ENCODE results near the gene TMEM150B.
A peak's percentile ranks its signal among the peaks of the same experiment; 100 is the strongest.

The TMEM150B gene

DNA sequence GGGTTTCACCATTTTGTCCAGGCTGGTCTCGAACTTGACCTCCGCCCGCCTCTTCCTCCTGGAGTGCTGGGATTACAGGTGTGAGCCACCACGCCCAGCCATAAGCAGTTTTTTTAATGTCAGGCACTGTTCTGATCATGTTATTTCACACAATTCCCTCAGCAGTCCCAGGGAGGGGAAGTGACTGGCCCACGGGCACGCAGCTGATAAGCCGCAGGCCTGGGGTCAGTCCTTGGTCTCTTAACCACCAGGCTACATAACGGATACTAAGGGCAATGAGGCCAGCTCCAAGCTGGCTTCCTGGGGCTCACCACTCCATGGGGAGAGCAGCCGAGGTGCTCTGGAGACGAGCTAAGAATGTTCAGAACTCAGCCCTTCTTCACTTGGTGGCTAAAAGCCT is 27.9 kb downstream of the TMEM150B start:
- no peak overlapping the region for H3K4me3 ChIP-seq (ENCODE audit: low read length)

DNA sequence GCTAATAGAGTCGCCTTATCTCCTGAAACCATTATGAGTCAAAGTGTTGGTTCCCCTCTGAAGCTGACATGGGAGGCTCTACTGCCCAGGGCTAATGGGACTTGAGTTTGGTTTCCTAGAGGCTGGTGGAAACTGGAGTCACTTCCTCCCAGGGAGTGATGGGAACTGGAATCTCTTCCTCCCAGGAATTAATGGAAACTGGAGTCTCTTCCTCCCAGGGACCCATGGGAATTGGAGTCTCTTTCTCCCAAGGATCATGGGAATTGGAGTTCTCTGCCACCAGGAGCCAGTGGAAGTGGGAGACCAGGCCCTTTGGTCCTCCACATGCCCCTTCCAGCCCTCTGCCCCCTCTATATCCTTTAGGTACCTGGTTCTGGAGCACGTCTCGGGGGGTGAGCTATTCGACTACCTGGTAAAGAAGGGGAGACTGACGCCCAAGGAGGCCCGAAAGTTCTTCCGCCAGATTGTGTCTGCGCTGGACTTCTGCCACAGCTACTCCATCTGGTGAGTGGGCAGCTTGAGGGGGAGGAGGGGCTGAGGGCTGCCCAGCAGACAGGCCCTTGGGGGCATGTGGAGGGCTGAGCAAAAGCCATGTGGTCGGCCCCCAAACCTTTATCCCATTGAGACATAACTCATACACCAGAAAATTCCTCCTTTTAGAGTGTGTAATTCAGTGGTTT is 35.9 kb downstream of the TMEM150B start:
- H3K4me3 ChIP-seq (ENCODE audit: low read length): no peak overlapping the region
- no peak for TF ChIP-seq ZNF274 (IDR thresholded peaks at IDR 0.05; ENCODE audit: low read depth, low read length)

More for the DNA sequence above, 27.9 kb downstream of the TMEM150B start:
- TF ChIP-seq ZNF274 (IDR thresholded peaks at IDR 0.05; ENCODE audit: low read depth, low read length): no peak

DNA sequence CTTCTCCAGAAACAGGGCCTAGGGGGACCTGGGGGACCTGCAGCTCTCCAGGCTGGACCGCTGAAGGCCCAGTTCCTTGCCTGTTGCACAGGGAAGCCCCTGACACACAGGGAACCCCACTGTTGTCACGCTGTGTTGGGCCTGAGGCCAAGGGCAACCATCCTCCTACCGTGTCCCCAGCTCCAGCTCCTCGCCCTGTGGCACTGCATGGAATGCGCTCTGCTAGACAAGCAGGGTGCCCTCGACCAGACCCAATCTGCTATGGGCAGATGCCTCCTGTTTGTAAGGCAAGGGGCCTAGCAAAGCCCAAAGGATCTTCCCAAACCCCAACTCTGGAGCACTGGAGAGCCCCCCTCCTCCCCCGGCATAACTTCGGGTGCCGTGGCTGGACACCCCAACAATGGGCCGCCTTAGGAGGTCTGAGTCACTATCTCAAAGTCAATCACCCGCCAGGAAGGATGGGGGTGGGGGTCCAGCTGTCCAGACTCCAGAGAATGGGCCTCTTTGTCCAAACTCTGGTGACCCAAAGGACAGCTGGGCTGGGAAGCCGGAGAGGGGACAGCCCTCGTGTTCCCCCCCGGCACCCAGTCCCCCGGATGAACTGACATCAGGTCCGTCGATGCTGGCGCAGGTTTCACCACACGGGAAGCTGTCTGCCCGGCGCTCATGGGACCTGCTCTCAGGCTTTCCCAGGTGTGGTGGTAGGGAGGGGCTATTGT is 37.6 kb downstream of the TMEM150B start:
- no peak overlapping the region for H3K4me3 ChIP-seq (ENCODE audit: low read length)
- no peak for TF ChIP-seq ZNF274 (IDR thresholded peaks at IDR 0.05; ENCODE audit: low read depth, low read length)

DNA sequence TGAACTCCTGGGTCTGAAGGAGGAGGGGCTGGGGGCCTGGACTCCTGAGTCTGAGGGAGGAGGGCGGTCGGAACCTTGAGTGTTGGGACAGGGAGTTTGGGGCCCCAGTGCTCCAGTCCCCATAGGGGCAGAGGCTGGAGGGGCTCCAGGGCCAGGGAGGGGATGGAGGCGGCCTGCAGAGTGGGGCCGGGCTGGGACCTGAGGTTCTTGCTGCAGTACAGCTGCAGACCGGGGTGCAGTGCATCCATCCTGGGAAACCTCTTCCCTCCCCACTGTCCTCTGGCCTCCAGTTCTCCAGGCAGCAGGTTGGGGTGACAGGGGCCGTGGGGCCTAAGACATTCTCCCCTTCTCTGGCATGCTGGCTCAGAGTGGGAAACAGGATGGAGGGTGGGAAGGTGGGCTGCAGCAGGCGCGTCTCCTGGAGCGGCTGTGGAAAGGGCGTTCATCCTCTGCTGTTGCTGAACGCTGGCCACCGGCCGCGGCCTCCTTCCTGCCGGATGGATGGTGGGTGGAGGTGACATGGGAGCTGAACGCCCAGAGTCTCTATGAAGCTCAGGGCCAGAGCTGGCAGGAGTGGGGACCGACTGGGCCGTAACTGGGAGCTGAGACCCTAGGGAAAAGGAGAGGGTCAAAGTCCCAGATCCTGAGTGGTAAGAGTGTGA is 39.8 kb downstream of the TMEM150B start:
- TF ChIP-seq ZNF274 (IDR thresholded peaks at IDR 0.05; ENCODE audit: low read depth, low read length): no peak
- no peak overlapping the region for H3K4me3 ChIP-seq (ENCODE audit: low read length)

DNA sequence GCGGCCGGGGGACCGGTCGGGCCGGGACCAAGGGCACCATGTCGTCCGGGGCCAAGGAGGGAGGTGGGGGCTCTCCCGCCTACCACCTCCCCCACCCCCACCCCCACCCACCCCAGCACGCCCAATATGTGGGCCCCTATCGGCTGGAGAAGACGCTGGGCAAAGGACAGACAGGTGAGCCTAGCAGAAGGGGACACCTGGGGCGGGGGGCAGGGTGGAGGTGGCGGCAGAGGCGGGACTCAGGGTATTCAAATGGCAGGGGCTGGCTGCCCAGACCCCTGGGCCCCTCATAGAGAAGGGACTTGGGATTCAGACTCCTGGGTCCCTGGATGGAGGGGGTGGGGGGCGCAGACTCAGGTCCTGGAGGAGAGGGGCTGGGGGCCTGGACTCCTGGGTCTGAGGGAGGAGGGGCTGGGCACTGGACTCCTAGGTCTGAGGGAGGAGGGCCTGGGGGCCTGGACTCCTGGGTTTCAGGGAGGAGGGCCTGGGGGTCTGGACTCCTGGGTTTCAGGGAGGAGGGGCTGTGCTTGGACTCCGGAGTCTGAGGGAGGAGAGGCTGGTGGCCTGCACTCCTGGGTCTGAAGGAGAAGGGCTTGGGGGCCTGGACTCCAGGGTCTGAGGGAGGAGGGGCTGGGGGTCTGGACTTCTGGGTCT is 40.6 kb downstream of the TMEM150B start:
- no peak for TF ChIP-seq ZNF274 (IDR thresholded peaks at IDR 0.05; ENCODE audit: low read depth, low read length)
- H3K4me3 ChIP-seq (ENCODE audit: low read length): no peak overlapping the region; the same call in 1 of the 2 replicates

DNA sequence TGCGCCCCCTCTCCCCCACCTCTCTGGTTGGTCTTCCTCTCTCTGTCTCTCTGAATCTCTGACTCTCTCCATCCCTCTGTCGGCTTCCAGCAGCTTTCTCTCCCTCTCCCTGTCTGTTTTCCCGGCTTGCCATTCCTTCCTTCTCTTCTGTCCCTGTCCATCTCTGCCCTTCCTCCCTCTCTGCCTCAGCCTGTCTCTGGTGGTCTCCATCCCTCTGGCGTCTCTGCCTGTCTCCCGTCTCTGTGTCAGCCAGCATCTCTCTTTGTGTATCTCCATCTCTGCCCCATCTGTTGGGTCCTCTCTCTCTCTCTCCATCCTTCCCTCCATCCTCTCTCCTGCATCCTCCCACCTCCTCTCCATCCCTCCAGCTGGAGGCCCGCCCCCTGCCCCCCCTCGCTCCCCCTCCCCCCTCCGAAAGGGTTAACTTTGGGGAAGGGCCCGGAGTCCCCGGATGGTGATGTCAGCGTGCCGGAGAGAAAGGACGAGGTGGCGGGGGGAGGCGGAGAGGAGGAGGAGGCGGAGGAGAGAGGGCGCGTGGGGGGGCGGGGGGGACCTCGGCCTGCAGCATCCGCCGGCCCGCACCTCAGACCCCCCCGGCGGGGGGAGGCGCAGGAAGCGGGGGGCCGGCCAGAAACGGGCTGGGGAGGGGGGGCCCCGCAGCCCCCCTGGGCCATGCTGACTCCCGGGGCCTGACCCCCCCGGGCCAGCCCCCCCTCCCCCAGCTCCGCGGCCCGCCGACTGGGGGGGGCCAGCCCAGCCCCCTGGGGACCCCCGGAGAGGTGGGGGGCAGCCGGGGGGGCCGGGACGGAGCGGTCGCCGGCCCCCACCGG is 41.4 kb downstream of the TMEM150B start, which contains the start of gene BRSK1:
Gene BRSK1 (plus strand): TSS at position 450 of the 830 bp plus-strand sequence. CDS start 446 bp downstream, outside the sequence.
- H3K4me3 ChIP-seq (ENCODE audit: low read length): no peak within 1 kb of the TSS; the same call in 1 of the 2 replicates

DNA sequence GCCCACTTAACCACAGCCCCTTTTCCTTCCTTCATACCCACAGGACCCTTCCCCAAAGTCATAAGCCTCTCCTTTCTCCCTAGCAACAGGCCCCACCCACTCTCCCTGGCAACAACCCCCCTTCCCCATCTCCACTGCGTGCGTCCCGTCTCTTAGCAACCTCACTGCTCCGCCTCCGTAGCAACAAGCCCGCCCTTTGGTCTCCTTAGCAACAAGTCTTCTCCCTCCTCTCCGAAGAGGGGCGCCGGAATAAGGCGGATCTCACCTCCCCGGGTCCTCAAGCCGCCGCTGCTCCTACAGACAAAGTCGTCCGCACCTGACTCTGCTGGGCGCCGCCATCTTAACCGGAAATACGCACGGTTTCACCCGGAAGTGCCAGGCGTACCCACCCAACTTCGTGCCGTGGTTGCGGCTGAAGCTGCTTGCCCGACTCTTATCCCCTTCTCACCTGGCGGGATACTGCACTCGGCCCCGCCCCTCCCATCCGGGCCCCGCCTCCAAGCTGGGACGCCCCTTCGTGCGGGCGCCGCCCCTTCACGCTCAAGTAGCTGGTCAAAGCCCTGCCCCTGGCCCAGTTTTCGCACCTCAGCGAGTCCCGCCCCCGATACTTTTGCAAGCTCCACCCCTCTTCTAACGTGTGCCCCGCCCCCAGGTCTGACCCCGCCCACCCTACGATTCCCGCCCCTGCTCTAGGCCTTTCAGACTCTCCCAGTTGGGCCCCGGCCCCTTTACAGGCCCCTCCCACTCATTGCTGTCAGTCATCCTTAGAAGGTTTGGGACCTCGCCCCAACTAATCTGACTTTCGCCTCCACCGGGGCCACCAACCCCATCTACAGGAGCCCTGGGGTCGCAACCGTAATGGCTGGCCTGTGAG is 45.1 kb downstream of the TMEM150B start, which contains the start of gene HSPBP1:
Gene HSPBP1 (minus strand): TSS at position 341 of the 874 bp plus-strand sequence. CDS start 502 bp downstream, outside the sequence.
- TF ChIP-seq ZNF274 (IDR thresholded peaks at IDR 0.05; ENCODE audit: low read depth, low read length): no peak
- peak within 1 kb of the TSS; percentile 81 for H3K4me3 ChIP-seq (ENCODE audit: low read length)

More for the DNA sequence above, 41.4 kb downstream of the TMEM150B start, which contains the start of gene BRSK1:
- no peak for TF ChIP-seq ZNF274 (IDR thresholded peaks at IDR 0.05; ENCODE audit: low read depth, low read length)

DNA sequence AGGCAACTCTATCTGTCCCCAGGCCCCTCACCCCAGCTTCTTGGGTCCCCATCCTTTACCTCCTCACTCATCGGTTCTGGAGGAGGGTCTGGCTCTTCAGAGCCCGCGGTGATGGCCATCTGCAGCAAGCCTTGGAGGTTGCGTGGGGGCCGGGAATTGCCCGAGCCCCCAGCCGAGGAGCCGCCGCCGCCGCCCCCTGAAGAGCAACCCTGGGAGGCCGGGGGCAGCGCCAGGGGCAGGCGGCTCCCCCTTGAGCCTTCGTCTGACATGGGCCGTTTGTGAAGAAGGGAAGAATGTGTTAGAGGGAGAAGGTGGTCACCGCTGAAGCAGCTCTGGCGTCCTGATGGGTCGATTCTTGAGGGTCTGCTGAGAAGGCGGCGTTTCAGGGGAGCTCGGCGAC is 45.8 kb downstream of the TMEM150B start:
- H3K4me3 ChIP-seq (ENCODE audit: low read length): peak overlapping the region; percentile 81
- no peak for TF ChIP-seq ZNF274 (IDR thresholded peaks at IDR 0.05; ENCODE audit: low read depth, low read length)

DNA sequence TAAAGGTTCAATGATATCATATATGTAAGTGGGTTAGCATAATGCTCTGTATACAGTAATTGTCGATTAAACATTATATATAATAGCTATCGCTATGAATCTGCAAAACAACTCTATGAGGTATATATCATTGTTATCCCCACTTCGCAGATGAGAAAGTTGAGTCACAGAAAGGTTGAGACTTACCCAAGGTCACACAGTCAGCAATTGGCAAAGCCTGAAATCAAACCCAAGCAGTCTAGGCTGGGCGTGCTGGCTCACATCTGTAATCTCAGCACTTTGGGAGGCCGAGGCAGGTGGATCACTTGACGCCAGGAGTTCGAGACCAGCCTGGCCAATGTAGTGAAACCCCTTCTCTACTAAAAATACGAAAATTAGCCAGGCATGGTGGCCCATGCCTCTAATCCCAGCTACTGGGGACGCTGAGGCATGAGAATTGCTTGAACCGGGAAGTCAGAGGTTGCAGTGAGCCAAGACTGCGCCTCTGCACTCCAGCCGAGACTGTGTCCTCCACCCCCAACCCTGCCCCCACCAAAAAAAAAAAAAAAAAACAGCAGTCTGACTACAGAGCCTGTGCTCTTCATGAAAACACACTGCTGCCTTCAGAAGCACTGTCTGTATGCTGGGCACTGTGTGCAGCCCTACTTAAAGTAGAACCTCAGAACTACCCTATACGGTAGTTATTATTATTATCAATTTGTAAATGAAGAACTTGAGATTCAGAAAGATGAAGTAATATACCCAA is 46.6 kb downstream of the TMEM150B start:
- no peak for TF ChIP-seq ZNF274 (IDR thresholded peaks at IDR 0.05; ENCODE audit: low read depth, low read length)
- no peak overlapping the region for H3K4me3 ChIP-seq (ENCODE audit: low read length)

DNA sequence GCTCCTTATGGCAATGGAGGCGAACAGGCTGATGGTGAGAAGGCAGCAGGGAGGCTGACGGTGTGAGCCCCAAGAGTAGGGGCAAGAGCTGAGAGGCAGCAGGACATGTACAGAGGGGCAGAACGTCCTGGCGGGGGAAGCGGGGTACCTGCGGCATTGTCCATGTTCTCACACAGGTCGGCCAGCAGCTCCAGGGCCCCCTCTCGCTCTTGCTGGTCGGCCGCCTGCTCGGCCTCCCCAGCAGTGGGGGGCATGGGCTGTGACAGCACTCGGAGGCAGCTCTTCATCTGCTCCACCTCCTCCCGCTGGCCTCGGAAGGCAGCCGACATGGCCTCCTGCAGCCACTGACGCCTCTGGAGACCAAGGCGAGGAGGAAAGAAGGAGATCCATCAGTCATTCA is 47.6 kb downstream of the TMEM150B start:
- TF ChIP-seq ZNF274 (IDR thresholded peaks at IDR 0.05; ENCODE audit: low read depth, low read length): no peak
- no peak overlapping the region for H3K4me3 ChIP-seq (ENCODE audit: low read length)

DNA sequence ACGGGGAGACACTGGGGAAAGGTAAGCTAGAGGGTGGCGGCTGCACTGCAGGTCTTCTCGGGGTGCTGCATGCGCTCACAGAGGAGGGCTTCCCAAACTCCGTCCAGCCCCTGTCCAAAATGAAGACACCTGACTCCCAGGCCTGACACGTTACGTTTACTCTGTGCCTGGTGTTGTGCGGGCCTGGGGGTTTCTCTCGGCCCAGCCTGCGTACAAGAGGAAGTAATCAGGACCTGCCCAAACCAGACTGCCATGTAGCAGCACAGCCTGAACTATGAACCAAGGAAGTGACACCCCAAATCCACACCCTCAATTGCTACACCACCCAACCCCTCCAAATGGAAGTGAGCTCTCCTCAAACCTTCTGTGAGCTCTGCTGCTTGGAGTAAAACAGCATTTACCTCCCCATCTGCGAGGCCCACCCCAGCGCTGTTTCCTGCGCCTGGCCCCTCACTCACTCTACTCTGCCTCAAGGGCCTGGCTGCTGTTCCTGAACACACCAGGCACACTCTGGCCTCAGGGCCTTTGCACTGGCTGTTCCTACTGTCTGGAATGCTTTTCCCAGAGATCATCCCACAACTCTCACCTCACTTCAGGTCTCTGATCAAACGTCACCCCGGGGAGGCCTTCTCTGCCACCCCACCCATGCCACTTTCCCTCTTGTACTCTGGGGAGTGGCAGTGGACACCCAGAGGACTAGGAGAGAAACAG is 48.3 kb downstream of the TMEM150B start:
- TF ChIP-seq ZNF274 (IDR thresholded peaks at IDR 0.05; ENCODE audit: low read depth, low read length): no peak
- peak overlapping the region; percentile 6; the same call in 1 of the 2 replicates for H3K4me3 ChIP-seq (ENCODE audit: low read length)
